SK-N-MC (cell line): ENCODE data around the gene OOSP2.
"Not testable (repeated sequence)": the region's sequence is repeated elsewhere in the genome, so short reads cannot be mapped to it uniquely, and the experiment has no call there.

ENCODE experiments used
- DNase-seq: peaks from one replicate; pipeline ENCODE4 v3.0.0-alpha.2; 2011; ENCODE audit warnings: low read depth, low spot score
- H3K27ac ChIP-seq: fragments of 200-600 bp; sonication (generic); 2 replicates; pipeline ENCODE4 v1.5.1; 2016; ENCODE audit warnings: mixed run types
- H3K36me3 ChIP-seq: fragments of 200-600 bp; sonication (generic); 2 replicates; pipeline ENCODE4 v1.6.1; 2017; ENCODE audit warnings: antibody characterized with exemption, low read length, mixed read lengths; ENCODE audit not compliant: insufficient read depth
- H3K4me3 ChIP-seq: fragments of 200-600 bp; sonication (generic); 2 replicates; pipeline ENCODE4 v1.5.1; 2016
- H3K9ac ChIP-seq: fragments of 200-600 bp; sonication (generic); 2 replicates; pipeline ENCODE4 v1.8.0; 2017; ENCODE audit warnings: mixed run types, mixed read lengths; ENCODE audit not compliant: insufficient read length
- H3K9me3 ChIP-seq: fragments of 200-600 bp; sonication (generic); 2 replicates; pipeline ENCODE4 v1.6.1; 2017; ENCODE audit warnings: low read depth, mild to moderate bottlenecking, antibody characterized with exemption, low read length, moderate library complexity, mixed read lengths
- EZH2 ChIP-seq: fragments of 200-600 bp; sonication (generic); IDR thresholded peaks from one replicate; pipeline ENCODE4 v1.6.1; 2017; ENCODE audit warnings: antibody characterized with exemption
- FOXP2 ChIP-seq: optimal IDR thresholded peaks from 2 replicates; pipeline ENCODE3; 2011; ENCODE audit warnings: mild to moderate bottlenecking, moderate library complexity; ENCODE audit not compliant: insufficient read depth; ENCODE audit errors: extremely low read length, control extremely low read depth
- POLR2AphosphoS5 ChIP-seq: IDR thresholded peaks from 2 replicates; pipeline ENCODE4 v1.6.1; 2012; ENCODE audit warnings: mild to moderate bottlenecking, low read depth, low read length, borderline replicate concordance

The OOSP2 gene, protein sequence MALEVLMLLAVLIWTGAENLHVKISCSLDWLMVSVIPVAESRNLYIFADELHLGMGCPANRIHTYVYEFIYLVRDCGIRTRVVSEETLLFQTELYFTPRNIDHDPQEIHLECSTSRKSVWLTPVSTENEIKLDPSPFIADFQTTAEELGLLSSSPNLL

DNA sequence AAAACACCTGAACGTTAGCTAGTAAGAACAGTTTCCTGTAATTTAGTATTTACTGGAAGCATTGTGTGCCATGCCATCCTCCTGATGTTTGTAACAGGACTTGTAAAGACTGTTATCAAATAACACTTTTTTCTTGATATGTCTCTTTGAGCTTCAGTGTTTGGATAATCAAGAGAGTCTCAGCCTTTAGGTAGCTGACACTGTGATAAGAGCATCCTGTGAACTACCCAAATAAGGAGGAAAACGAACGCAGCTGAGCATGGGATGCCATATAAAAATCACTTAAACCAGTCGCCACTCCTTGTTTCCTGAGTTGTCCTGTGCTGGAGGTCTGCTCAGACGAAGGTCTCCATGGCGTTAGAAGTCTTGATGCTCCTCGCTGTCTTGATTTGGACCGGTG, at the start of gene OOSP2:
Gene OOSP2, plus strand, starts transcription at position 301 of the 400 bp plus-strand sequence. Its CDS starts 51 bp downstream, at position 352.
- DNase-seq, result no peak
- no peak within 1 kb of the TSS for H3K27ac ChIP-seq
- TF ChIP-seq POLR2AphosphoS5 (no peak), EZH2 (no peak), FOXP2 (no peak)

DNA sequence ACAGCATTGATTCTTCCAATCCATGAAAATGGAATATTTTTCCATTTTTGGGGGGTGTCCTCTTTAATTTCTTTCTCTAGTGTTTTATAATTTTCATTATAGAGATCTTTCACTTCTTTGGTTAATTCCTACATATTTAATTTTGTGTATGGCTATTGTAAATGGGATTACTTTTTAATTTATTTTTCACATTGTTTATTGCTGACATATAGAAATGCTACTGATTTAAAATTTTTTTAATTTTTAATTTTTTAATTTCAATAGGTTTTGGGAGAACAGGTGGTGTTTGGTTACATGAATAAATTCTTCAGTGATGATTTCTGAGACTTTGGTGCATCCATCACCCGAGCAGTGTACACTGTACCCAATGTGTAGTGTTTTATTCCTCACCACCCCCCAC, 49.8 kb upstream of the OOSP2 start:
- no peak for TF ChIP-seq FOXP2
- no peak for TF ChIP-seq EZH2
- TF ChIP-seq POLR2AphosphoS5, result no peak
- H3K4me3 ChIP-seq, result no peak overlapping the region
- no peaks in the 10 kb centered on the region for H3K36me3 ChIP-seq
- H3K9me3 ChIP-seq, result no peaks in the 10 kb centered on the region
- no peak overlapping the region for H3K9ac ChIP-seq
- DNase-seq, result no peak
- no peak overlapping the region for H3K27ac ChIP-seq

More for the DNA sequence above, at the start of gene OOSP2:
- Histone ChIP-seq H3K4me3 (no peak within 1 kb of the TSS), H3K36me3 (no peaks in the 10 kb centered on the region), H3K9me3 (no peaks in the 10 kb centered on the region), H3K9ac (no peak within 1 kb of the TSS)

DNA sequence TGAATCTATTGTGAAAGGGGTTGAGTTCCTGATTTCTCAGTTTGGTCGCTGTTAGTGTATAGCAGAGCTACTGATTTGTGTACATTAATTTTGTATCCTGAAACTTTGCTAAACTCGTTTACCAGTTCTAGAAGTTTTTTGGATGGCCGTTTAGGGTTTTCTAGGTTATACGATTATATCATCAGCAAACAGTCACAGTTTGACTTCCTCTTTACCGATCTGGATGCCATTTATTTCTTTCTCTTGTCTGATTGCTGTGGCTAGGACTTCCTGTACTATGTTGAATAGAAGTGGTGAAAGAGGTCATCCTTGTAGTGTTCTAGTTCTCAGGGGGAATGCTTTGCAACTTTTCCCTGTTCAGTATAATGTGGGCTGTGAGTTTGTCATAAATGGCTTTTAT, 47.8 kb upstream of the OOSP2 start:
- no peak for DNase-seq
- H3K9me3 ChIP-seq, result no peaks in the 10 kb centered on the region
- no peak for TF ChIP-seq EZH2
- TF ChIP-seq POLR2AphosphoS5, result no peak
- TF ChIP-seq FOXP2, result no peak
- H3K27ac ChIP-seq, result no peak overlapping the region
- no peaks in the 10 kb centered on the region for H3K36me3 ChIP-seq
- no peak overlapping the region for H3K4me3 ChIP-seq
- no peak overlapping the region for H3K9ac ChIP-seq

DNA sequence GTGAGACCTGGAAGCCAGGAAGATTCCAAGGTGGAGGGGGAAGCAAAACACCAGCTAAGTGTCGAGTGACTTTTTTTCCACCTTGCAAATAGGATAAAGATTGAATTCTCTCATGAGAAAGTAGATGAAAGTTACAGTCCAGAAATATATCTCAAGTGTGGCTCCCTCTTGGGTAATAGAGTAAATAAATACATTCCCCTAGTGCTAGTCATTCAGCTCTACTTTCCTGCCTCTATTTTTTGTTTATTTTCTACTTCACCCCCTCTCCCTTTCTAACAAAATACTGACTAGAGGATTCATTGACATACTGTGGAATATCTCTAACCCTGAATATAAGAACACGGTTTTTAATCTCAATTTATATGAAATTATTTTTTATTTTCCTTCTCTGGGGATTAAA, 42.4 kb upstream of the OOSP2 start:
- no peak for DNase-seq
- TF ChIP-seq FOXP2 (no peak), POLR2AphosphoS5 (no peak), EZH2 (no peak)
- no peaks in the 10 kb centered on the region for H3K9me3 ChIP-seq
- no peaks in the 10 kb centered on the region for H3K36me3 ChIP-seq
- no peak overlapping the region for H3K4me3 ChIP-seq
- H3K9ac ChIP-seq, result no peak overlapping the region
- H3K27ac ChIP-seq, result no peak overlapping the region

DNA sequence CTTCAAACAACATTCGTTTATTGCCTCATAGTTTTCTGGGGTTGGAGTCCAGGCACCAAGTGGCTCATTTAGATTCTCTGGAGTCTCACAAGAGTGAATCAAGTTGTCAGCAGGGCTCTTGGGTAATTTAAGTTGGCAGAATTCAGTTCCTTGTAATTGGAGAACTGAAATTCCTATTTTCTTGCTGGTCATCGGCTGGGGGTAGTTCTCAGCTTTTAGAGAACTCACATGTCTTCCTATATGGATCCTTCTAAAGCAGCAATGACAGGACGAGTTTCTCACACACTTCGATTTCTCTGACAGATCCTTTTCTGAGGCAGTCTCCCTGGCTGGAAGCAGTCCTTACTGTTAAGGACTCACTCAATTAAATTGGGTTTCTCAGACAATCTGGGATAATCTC, 40.5 kb upstream of the OOSP2 start:
- no peak for TF ChIP-seq FOXP2
- TF ChIP-seq EZH2, result no peak
- TF ChIP-seq POLR2AphosphoS5, result no peak
- peak overlapping the region; percentile 60; the same call in 1 of the 2 replicates for H3K27ac ChIP-seq
- H3K9me3 ChIP-seq, result no peaks in the 10 kb centered on the region
- H3K36me3 ChIP-seq, result no peaks in the 10 kb centered on the region
- H3K4me3 ChIP-seq, result no peak overlapping the region; the same call in none of the 2 replicates
- no peak for DNase-seq
- no peak overlapping the region for H3K9ac ChIP-seq

DNA sequence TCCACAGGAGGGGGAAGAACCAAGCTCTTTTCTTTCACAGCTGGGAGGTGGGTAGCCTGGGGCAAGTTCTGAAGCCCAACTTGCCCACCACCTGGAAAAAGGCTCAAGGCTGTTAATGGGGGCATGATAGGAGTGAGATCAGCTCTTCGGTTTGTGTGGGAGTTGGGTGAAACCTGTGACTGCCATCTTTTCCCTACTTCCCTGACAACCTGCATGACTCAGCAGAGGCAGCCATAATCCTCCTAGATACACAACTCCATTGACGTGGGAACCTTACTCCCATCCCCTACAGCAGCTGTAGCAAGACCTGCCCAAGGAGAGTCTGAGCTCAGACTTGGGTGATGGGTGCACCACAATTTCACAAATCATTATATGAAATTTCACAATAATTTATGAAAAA, 36.5 kb upstream of the OOSP2 start:
- Histone ChIP-seq H3K27ac (no peak overlapping the region), H3K9me3 (no peaks in the 10 kb centered on the region), H3K4me3 (no peak overlapping the region), H3K9ac (no peak overlapping the region), H3K36me3 (no peaks in the 10 kb centered on the region)
- DNase-seq, result no peak
- TF ChIP-seq EZH2 (no peak), FOXP2 (no peak), POLR2AphosphoS5 (no peak)

DNA sequence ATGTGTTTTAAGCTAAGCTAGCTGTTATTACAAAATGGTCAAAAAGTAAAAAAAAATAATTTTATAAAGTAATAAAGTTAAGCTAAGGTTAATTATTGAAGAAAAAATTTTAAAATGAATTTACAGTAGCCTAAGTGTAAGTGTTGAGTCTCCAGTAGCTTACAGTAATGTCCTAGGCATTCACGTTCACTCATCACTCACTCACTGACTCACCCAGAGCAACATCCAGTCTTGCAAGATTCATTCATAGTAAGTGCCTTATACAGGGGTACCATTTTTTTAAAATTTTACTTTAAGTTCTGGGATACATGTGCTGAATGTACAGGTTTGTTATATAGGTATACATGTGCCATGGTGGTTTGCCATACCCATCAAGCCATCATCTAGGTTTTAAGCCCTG, 34.8 kb upstream of the OOSP2 start:
- TF ChIP-seq FOXP2 (no peak), EZH2 (no peak), POLR2AphosphoS5 (no peak)
- DNase-seq, result no peak

DNA sequence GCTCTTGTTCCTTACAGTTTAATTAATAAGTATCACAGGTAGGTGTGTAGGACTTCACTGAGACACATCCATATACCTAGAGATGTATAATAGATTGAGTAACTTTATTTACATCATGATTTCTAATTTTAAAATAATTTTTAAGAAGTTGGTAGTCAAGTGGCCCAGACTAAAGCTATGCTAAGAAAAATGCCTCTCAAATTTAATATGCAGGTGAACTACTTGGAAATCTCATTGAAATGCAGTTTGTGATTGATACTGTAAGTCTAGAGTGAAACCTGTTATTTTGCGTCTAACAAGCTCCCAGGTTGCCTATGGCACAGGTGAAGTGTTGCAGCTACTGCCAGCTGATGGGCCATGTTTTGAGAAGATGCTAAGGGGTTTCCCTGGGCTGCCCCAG, 23.3 kb upstream of the OOSP2 start, which contains the start of gene OOSP4B:
Gene OOSP4B, plus strand, starts transcription at position 301 of the 400 bp plus-strand sequence.
- DNase-seq, result no peak
- no peak for TF ChIP-seq FOXP2
- no peak for TF ChIP-seq POLR2AphosphoS5
- no peak for TF ChIP-seq EZH2
- Histone ChIP-seq H3K9me3 (no peaks in the 10 kb centered on the region), H3K9ac (no peak within 1 kb of the TSS), H3K4me3 (no peak within 1 kb of the TSS), H3K36me3 (no peaks in the 10 kb centered on the region), H3K27ac (no peak within 1 kb of the TSS)

More for the DNA sequence above, 34.8 kb upstream of the OOSP2 start:
- Histone ChIP-seq H3K4me3 (no peak overlapping the region), H3K27ac (no peak overlapping the region), H3K9ac (no peak overlapping the region), H3K36me3 (no peaks in the 10 kb centered on the region), H3K9me3 (no peaks in the 10 kb centered on the region)

DNA sequence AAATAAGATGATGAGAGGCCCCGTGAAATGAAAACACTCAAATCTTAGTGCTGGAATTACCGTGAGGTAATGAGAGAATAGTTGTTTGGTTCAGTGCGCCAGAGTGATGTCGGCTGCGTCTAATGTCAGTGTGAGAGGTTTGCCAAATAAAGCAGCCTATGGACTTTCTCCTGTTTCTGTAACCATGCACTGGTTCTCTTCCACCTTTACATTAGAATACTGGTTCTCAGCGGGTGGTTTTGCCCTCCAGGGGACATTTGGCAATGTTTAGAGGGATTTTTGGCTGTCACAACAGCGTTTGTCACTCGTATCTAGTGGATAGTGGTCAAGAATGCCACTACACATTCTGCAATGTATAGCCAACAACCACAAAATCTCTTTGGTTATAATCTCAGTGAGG, 22.2 kb upstream of the OOSP2 start:
- no peak for TF ChIP-seq FOXP2
- no peak for TF ChIP-seq POLR2AphosphoS5
- TF ChIP-seq EZH2, result no peak
- no peak overlapping the region for H3K4me3 ChIP-seq
- H3K36me3 ChIP-seq, result no peaks in the 10 kb centered on the region

DNA sequence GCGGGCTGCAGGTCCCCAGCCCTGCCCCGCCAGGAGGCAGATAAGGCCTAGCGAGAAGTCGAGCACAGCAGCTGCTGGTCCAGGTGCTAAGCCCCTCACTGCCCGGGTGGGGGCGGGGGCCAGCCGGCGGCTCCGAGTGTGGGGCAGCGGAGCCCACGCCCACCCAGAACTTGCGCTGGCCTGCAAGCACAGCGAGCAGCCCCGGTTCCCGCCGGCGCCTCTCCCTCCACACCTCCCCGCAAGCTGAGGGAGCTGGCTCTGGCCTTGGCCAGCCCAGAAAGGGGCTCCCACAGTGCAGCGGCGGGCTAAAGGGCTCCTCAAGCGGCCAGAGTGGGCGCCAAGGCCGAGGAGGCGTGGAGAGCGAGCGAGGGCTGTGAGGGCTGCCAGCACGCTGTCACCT, 19.8 kb upstream of the OOSP2 start:
- not testable (repeated sequence) for DNase-seq, H3K4me3 ChIP-seq, H3K9ac ChIP-seq

More for the DNA sequence above, 22.2 kb upstream of the OOSP2 start:
- Histone ChIP-seq H3K27ac (no peak overlapping the region), H3K9ac (no peak overlapping the region), H3K9me3 (no peaks in the 10 kb centered on the region)
- DNase-seq, result no peak

More for the DNA sequence above, 19.8 kb upstream of the OOSP2 start:
- not testable (repeated sequence) for H3K9me3 ChIP-seq, H3K36me3 ChIP-seq, H3K27ac ChIP-seq
